Stimulated activated CD4-positive, alpha-beta T cell treated with anti-CD3 and anti-CD28 coated beads, TNF-alpha, amount 100 ng/mL, for 48 hours (primary cell): ENCODE data around the gene SMCR8.
"Not testable (repeated sequence)": the region's sequence is repeated elsewhere in the genome, so short reads cannot be mapped to it uniquely, and the experiment has no call there.

Experiments used
- DNase-seq, 3 donors: peaks; one replicate each; pipeline ENCODE4 v3.0.0-alpha.2; 2020; ENCODE audit warnings: low read depth in 3 of 3

The SMCR8 gene

GRCh38 chr17:18314731-18315561, at the start of gene SMCR8, which contains the start of gene TOP3A:
Gene SMCR8, plus strand, starts transcription at chr17:18315293. Its CDS starts 497 bp downstream, at chr17:18315790.
Gene TOP3A, minus strand, starts transcription at chr17:18314994. Its CDS starts 216 bp downstream, at chr17:18314778.
- peak; percentile 94 to 97 (median 95) for DNase-seq

GRCh38 chr17:18267366-18267765, 47.7 kb upstream of the SMCR8 start:
- DNase-seq: no peak

GRCh38 chr17:18267927-18268711, 47.0 kb upstream of the SMCR8 start:
- DNase-seq: no peak

GRCh38 chr17:18270046-18270931, 44.8 kb upstream of the SMCR8 start:
- DNase-seq: no peak

GRCh38 chr17:18277076-18277475, 38.0 kb upstream of the SMCR8 start:
- no peak for DNase-seq

GRCh38 chr17:18278867-18279266, 36.2 kb upstream of the SMCR8 start:
- DNase-seq: no peak

GRCh38 chr17:18280249-18280648, 34.8 kb upstream of the SMCR8 start:
- no peak for DNase-seq

- no peak for DNase-seq
These were observed 34.2 kb upstream of the SMCR8 start for GRCh38 chr17:18280766-18281371.

GRCh38 chr17:18281788-18282187, 33.3 kb upstream of the SMCR8 start:
- no peak for DNase-seq

GRCh38 chr17:18285296-18285695, 29.8 kb upstream of the SMCR8 start:
- no peak for DNase-seq

- DNase-seq: no peak
These were observed 23.2 kb upstream of the SMCR8 start for GRCh38 chr17:18291718-18292540.

GRCh38 chr17:18298061-18298460, 17.0 kb upstream of the SMCR8 start:
- DNase-seq: not testable (repeated sequence)

GRCh38 chr17:18300725-18301480, 14.2 kb upstream of the SMCR8 start:
- no peak for DNase-seq

- DNase-seq: not testable (repeated sequence)
These were observed 11.9 kb upstream of the SMCR8 start for GRCh38 chr17:18303206-18303605.

GRCh38 chr17:18309202-18309601, 5.9 kb upstream of the SMCR8 start:
- no peak for DNase-seq

GRCh38 chr17:18314059-18314730, 898 bp upstream of the SMCR8 start:
- peak in 1 of 3 donors; percentile 10 for DNase-seq

GRCh38 chr17:18315562-18315922, 449 bp downstream of the SMCR8 start:
- no peak for DNase-seq

- no peak for DNase-seq
These were observed 868 bp downstream of the SMCR8 start for GRCh38 chr17:18315961-18316360.

GRCh38 chr17:18318117-18318516, 3.0 kb downstream of the SMCR8 start:
- no peak for DNase-seq
